ENCODE measurements around the gene MLIP.
"Not testable (repeated sequence)": the region's sequence is repeated elsewhere in the genome, so short reads cannot be mapped to it uniquely, and the experiment has no call there.

The MLIP gene

GRCh38 chr6:54236984-54237383, 125.7 kb downstream of the MLIP start:
- DNase-seq = no peak

GRCh38 chr6:54238396-54238795, 127.2 kb downstream of the MLIP start:
- DNase-seq = no peak

GRCh38 chr6:54243699-54244098, 132.5 kb downstream of the MLIP start:
- DNase-seq = no peak

GRCh38 chr6:54244430-54244829, 133.2 kb downstream of the MLIP start:
- no peak for DNase-seq

GRCh38 chr6:54245265-54245664, 134.0 kb downstream of the MLIP start:
- DNase-seq = no peak

- DNase-seq = no peak
Observed at GRCh38 chr6:54248319-54248718, 137.1 kb downstream of the MLIP start.

- no peak for DNase-seq
Observed at GRCh38 chr6:54248994-54249393, 137.8 kb downstream of the MLIP start.

- not testable (repeated sequence) for DNase-seq
Observed at GRCh38 chr6:54249812-54250211, 138.6 kb downstream of the MLIP start.

GRCh38 chr6:54252496-54252895, 141.3 kb downstream of the MLIP start:
- DNase-seq = no peak

- DNase-seq = no peak
Observed at GRCh38 chr6:54252916-54253315, 141.7 kb downstream of the MLIP start.

- DNase-seq = no peak
Observed at GRCh38 chr6:54254886-54255285, 143.6 kb downstream of the MLIP start.

GRCh38 chr6:54255886-54256285, 144.6 kb downstream of the MLIP start:
- no peak for DNase-seq

GRCh38 chr6:54260025-54260424, 148.8 kb downstream of the MLIP start:
- DNase-seq = no peak

GRCh38 chr6:54262499-54262898, 151.3 kb downstream of the MLIP start:
- DNase-seq = no peak

GRCh38 chr6:54262971-54263370, 151.7 kb downstream of the MLIP start:
- no peak for DNase-seq

- DNase-seq = no peak
Observed at GRCh38 chr6:54264581-54265272, 153.5 kb downstream of the MLIP start.

GRCh38 chr6:54266400-54266923, 155.2 kb downstream of the MLIP start:
- DNase-seq = no peak

GRCh38 chr6:54267798-54268197, 156.6 kb downstream of the MLIP start:
- DNase-seq = no peak

GRCh38 chr6:54273214-54273820, 162.1 kb downstream of the MLIP start:
- DNase-seq = no peak

- DNase-seq = no peak
Observed at GRCh38 chr6:54274383-54274782, 163.1 kb downstream of the MLIP start.

- DNase-seq = no peak
Observed at GRCh38 chr6:54282186-54282585, 170.9 kb downstream of the MLIP start.

- DNase-seq = no peak
Observed at GRCh38 chr6:54284161-54284860, 173.1 kb downstream of the MLIP start.

- DNase-seq = no peak
Observed at GRCh38 chr6:54285595-54285994, 174.4 kb downstream of the MLIP start.

GRCh38 chr6:54286141-54286540, 174.9 kb downstream of the MLIP start:
- DNase-seq = no peak
